ENCODE data around the gene ARPP21.

The ARPP21 gene

DNA sequence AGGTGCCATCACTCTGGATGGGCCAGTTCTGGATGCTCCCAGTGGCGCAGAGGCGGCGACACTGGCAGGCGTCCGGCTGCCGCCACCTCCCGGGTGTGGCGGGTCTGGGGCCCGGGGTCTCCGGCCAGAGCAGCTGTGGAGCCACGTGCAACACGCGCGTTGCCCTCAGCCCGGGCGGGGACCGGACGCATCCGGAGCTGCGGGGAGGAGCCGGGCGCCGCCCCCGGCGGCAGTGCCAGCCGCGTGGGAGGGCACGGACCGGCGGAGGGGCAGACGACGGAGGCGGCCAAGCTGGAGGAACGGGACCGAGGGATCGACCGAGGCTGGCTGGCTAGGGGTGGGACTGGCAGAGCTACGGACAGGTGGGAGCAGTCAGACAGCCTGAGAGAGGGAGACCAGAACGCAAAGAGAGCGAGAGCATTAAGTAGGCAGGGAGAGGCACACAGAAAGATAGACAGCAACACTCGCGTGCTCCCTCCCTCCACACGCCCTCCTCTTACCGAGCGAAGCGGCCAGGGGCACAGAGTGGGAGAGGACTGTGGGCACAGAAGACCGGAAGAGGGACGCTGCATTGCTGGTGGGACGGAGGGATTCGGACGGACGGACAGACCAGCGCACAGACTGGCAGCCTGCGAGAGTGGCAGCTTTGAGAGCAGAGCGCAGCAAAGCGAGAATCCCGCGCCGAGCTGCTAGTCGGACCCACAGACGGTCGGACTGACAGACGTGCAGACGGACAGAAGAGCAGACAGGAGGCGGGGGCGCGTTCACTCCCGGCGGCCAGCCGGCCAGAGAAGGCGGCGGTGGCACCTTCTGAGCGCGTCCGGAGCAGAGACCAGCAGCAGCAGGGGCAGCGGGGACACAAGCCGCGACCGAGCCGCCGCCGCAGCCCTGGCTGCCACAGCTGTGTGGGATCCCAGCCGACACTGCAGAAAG is at the start of gene ARPP21:
Gene ARPP21 (plus strand): TSS at position 272 of the 933 bp plus-strand sequence. CDS start 42,227 bp downstream, outside the sequence.
- TF ChIP-seq, protein P1, sequence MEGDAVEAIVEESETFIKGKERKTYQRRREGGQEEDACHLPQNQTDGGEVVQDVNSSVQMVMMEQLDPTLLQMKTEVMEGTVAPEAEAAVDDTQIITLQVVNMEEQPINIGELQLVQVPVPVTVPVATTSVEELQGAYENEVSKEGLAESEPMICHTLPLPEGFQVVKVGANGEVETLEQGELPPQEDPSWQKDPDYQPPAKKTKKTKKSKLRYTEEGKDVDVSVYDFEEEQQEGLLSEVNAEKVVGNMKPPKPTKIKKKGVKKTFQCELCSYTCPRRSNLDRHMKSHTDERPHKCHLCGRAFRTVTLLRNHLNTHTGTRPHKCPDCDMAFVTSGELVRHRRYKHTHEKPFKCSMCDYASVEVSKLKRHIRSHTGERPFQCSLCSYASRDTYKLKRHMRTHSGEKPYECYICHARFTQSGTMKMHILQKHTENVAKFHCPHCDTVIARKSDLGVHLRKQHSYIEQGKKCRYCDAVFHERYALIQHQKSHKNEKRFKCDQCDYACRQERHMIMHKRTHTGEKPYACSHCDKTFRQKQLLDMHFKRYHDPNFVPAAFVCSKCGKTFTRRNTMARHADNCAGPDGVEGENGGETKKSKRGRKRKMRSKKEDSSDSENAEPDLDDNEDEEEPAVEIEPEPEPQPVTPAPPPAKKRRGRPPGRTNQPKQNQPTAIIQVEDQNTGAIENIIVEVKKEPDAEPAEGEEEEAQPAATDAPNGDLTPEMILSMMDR (IDR thresholded peaks at IDR 0.05), result no peak

DNA sequence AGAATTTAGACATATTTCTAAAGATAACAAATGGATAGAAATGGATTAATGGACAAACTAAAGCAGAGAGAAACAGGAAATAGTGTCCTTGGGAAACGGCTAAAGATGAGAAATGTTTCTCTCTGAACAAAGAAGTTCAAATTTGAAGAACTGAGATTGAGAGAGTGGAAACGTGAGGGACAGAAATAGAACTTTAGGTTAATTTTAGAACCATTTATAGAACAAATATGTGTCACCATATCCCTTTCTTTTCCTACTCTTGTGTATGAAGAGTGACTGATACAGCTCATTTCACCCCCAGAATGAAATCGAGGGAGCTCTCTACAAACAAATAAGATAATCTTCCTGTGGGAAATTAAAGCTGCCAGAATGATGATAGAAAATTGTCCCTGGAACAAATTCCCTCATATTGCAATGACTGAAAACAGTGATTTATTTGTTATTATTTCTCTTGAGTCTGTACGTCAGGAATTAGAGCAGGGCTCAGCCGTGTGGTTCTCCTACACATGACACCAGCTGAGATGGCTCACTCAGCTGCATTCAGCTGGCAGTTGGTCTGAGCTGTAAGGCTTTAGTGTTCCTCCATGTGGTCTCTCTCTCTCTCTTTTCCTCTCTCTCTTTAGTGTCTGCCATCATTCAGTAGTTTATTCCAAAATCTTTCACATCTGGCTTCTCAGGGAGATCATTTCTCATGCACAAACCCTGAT is 46.6 kb upstream of the ARPP21 start:
- TF ChIP-seq, protein P1 (IDR thresholded peaks at IDR 0.05), result no peak

DNA sequence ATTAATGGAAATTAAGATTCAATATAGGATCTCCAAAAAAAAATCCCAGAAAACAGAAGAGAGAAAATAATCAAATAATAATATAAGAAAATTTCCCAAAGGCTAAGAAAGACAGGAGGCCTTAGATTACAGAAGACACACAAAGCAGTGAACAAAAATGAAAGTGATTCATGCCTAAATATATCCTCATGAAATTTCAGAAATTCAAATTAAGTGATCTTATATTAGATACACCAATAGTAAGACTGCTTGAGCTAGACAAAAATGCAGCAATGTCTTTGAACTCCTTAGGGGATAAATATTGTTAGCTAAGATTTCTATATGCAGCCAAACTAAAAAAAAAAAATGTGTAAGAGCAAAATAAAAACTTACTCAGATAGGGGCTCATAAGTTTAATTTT is 44.6 kb upstream of the ARPP21 start:
- TF ChIP-seq, protein P1 (IDR thresholded peaks at IDR 0.05), result no peak

DNA sequence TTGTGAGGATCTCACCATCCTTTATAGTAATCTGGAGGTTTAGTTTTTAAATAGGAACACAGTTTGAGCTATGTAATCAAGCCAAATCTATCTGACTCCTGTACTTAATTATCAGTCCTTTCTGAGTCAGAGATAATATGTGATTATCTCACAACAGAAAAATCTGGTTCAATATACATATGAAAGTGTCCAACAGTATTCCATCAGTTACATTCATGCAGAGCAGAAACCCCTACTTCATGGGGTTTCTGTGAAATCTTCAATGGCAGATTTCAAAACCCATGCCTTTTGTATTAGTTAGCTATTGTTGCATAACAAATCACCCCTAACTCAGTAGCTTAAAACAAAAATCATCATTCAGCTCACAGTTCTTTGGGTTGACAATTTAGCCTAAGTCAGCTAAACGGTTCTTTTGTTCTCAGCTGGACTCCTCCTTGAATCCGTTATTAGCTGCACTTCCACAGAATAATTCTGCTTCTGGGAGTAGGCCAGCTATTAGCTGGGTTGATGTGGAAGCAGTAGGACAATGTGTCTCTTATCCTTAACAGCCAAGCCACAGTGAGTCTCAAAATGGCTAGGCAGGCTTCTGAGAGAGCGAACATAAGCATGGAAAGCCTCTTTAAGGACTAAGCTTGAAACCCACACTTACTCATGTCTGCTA is 42.9 kb upstream of the ARPP21 start:
- TF ChIP-seq, protein P1 (IDR thresholded peaks at IDR 0.05), result no peak

DNA sequence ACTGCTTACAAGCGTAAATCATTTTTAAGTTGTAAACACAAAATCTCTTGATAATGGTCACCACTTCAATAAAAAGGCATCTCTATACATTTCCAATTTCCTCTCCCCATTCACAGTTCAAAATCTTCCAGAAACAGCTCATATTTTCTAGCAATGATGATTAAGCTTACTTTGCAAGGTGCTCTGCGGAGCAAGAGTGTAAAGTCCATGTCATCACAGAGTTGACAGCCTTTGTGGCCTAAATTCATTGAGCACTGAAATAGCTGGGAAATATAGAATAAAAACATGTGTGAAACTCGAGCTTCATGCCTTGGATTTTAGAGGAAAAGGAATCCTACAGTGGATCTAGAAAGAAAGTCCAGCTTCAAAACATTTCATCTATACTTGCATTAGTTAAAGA is 41.8 kb upstream of the ARPP21 start:
- TF ChIP-seq, protein P1 (IDR thresholded peaks at IDR 0.05), result no peak

DNA sequence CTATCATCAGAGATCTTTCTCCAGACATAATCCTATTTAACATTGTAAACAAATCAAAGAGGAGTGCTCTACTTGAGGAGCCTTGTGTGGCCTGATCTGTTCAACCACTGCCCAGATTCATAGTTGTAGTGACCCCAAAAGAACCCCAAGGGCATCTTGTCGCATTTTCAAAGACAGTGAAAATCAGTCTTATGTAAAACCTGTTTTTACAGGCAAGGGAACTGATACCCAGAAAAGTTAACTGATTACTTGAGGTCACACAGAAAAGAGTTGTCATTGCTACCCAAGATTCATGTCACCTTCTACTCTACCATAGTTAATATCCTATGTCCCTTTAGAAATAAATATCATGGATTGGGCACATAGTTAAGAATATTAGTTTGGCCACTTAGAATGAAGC is 40.5 kb upstream of the ARPP21 start:
- TF ChIP-seq, protein P1 (IDR thresholded peaks at IDR 0.05), result no peak

DNA sequence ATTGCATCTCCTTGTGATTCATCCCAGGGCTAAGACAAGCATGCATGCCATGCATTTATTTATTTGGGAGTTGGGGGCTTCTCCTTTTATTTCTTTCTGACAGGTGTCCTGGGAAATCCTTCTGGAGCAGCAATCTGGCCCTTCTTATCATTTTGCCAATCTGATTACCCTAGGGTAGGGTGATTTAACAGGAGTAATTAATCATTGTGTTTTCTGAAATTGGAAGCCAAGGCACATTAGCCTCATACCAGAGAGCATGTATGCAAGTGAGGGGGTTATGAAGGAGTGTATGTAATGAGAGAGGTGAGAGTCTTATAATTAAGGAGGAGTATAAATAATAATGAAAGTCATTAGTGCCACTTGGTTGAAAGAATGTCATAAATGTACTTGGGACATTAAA is 37.4 kb upstream of the ARPP21 start:
- TF ChIP-seq, protein P1 (IDR thresholded peaks at IDR 0.05), result no peak

All from LNCAP (cell line).